ENCODE measurements around the gene FXN.

- no peak for TF ChIP-seq CTCF (IDR thresholded peaks at IDR 0.05)
- TF ChIP-seq POLR2A (IDR thresholded peaks at IDR 0.05), result no peak
Observed at GRCh38 chr9:69003051-69003450, 32.5 kb upstream of the FXN start.
